Spleen (tissue), 11 donors: ENCODE measurements around the gene AKAP6. TPM values are rescaled to one million over a fixed set of nuclear protein-coding genes. Genes with fewer than 3 reads are reported as not detected.

Experiments used
- DNase-seq: peaks from one replicate; pipeline ENCODE4 v3.0.0-alpha.2; 2020
- H3K27ac ChIP-seq, 8 donors: fragments of 200-600 bp; sonication (generic) in 7 of 8; 1 replicate in 4 of 8; 2 replicates in 4 of 8; pipeline versions ENCODE4 v1.5.0 to v1.8.0; 2016 to 2021; ENCODE audit warnings: inconsistent platforms in 4 of 8, mild to moderate bottlenecking in 4 of 8, moderate library complexity in 1 of 8
- H3K27me3 ChIP-seq, 7 donors: fragments of 200-600 bp; sonication (generic) in 6 of 7; replicated peaks in 1 of 7; 1 replicate in 4 of 7; 2 replicates in 3 of 7; pipeline versions ENCODE4 v1.5.0 to v1.8.0; 2016 to 2021; ENCODE audit warnings: inconsistent platforms in 3 of 7, mild to moderate bottlenecking in 1 of 7
- H3K36me3 ChIP-seq, 6 donors: fragments of 200-600 bp; sonication (generic) in 5 of 6; 1 replicate in 4 of 6; 2 replicates in 2 of 6; pipeline versions ENCODE4 v1.5.0 to v1.8.0; 2016 to 2021; ENCODE audit warnings: inconsistent platforms in 2 of 6
- H3K4me1 ChIP-seq, 6 donors: fragments of 200-600 bp; sonication (generic) in 5 of 6; 1 replicate in 3 of 6; 2 replicates in 3 of 6; pipeline versions ENCODE4 v1.5.0 to v1.8.0; 2016 to 2021; ENCODE audit warnings: inconsistent platforms in 3 of 6
- H3K4me3 ChIP-seq, 8 donors: fragments of 200-600 bp; sonication (generic) in 7 of 8; 1 replicate in 4 of 8; 2 replicates in 4 of 8; pipeline versions ENCODE4 v1.5.0 to v1.8.0; 2016 to 2021; ENCODE audit warnings: inconsistent platforms in 4 of 8, mild to moderate bottlenecking in 4 of 8, moderate library complexity in 2 of 8
- H3K9me3 ChIP-seq, 8 donors: fragments of 200-600 bp; sonication (generic) in 7 of 8; 1 replicate in 4 of 8; 2 replicates in 4 of 8; pipeline versions ENCODE4 v1.5.0 to v1.8.0; 2016 to 2021; ENCODE audit warnings: inconsistent platforms in 4 of 8
- CTCF ChIP-seq, 11 experiments: fragments of 200-600 bp in 7 of 11; fragments of 450-650 bp in 4 of 11; sonication (generic) in 4 of 11; IDR thresholded peaks in 8 of 11; conservative IDR thresholded peaks in 3 of 11; 1 replicate in 7 of 11; 2 replicates in 4 of 11; pipeline versions ENCODE4 v1.4.0 to v1.8.0; 2016 to 2021; ENCODE audit warnings: antibody characterized with exemption in 11 of 11, inconsistent platforms in 4 of 11, mild to moderate bottlenecking in 1 of 11
- POLR2A ChIP-seq, 3 donors: fragments of 450-650 bp; IDR thresholded peaks; one replicate each; pipeline ENCODE4 v1.5.1; 2017; ENCODE audit warnings: antibody characterized with exemption in 3 of 3, mild to moderate bottlenecking in 1 of 3
- POLR2AphosphoS5 ChIP-seq, 3 donors: sonication (generic); formaldehyde crosslinking; IDR thresholded peaks; one replicate each; pipeline ENCODE4 v1.5.1; 2017; ENCODE audit warnings: antibody characterized with exemption in 3 of 3
- WGBS, 5 donors: extraction: QIAGEN DNeasy Blood & Tissue Kit in 3 of 5; methylation state at CpG; one replicate each; pipeline versions ENCODE4 v1.1.5 to v1.1.7; 2013 to 2018; 5-methylcytosine and 5-hydroxymethylcytosine counted together
- intact Hi-C: fragments of 100-400 bp; cut with DNase I; formaldehyde crosslinking; loops from one replicate; pipeline ENCODE4 v1.15.0; 2023; ENCODE audit warnings: low total_unique reads
- polyA plus RNA-seq, 3 donors: library from polyadenylated mRNA; stranded (reverse); fragments of 200-250 nt; gene quantifications; one replicate each; pipeline ENCODE4 v1.2.1, GENCODE V29; 2013
- total RNA-seq, 7 donors: library from RNA; depleted of rRNA in 3 of 7; stranded (reverse); fragments of >200 nt in 3 of 7; fragmentation: NEBNext Ultra II Directional in 4 of 7; extraction: Animal tissue kit (Norgen Biotek cat#: 25700) in 4 of 7; gene quantifications; one replicate each; pipeline versions ENCODE4 v1.1.0 to v1.2.1, GENCODE V29; 2016 to 2021
- donor health status: healthy with polysubstance abuse.
- donor health status: DM: no; HTN: no; CAD: no; lungs with moderate emphysema.
- donor health status: DM: no; HTN: no; CAD: no.
- donor health status: Bipolar disorder and iron deficiency.
- donor health status: healthy.
- donor health status: DM: no; HTN: no; CAD: no.
- donor health status: DM: yes; HTN: yes; CAD: no.

The AKAP6 gene
- total and polyA plus RNA-seq, 10 donors = 0.20 to 12.1 (median 4.8) TPM

- Histone ChIP-seq H3K4me1 (peaks cover 0 to 9% (median 0%) of the 10 kb centered on the region in 6 donors), H3K27me3 (no peaks in the 10 kb centered on the region), H3K4me3 (no peak overlapping the region), H3K9me3 (no peaks in the 10 kb centered on the region), H3K27ac (no peak overlapping the region), H3K36me3 (no peaks in the 10 kb centered on the region)
- intact Hi-C loops = no loop called here
- TF ChIP-seq POLR2AphosphoS5 (IDR thresholded peaks at IDR 0.05) (no peak), CTCF (IDR thresholded peaks at IDR 0.05 in 8 of 11, conservative IDR thresholded peaks at IDR 0.05 in 3 of 11) (no peak), POLR2A (IDR thresholded peaks at IDR 0.05) (no peak)
- 84 to 100% (median 87%) methylated on average over 1 of the region's 1 CpG for WGBS, 5 donors
- no peak for DNase-seq
Measured at GRCh38 chr14:32820181-32820580, 491.1 kb downstream of the AKAP6 start.

GRCh38 chr14:32820682-32821081, 491.6 kb downstream of the AKAP6 start:
- Histone ChIP-seq H3K27ac (no peak overlapping the region), H3K9me3 (no peaks in the 10 kb centered on the region), H3K4me1 (peaks cover 0 to 9% (median 0%) of the 10 kb centered on the region in 6 donors), H3K27me3 (no peaks in the 10 kb centered on the region), H3K4me3 (no peak overlapping the region), H3K36me3 (no peaks in the 10 kb centered on the region)
- DNase-seq = no peak
- intact Hi-C loops = no loop called here
- TF ChIP-seq POLR2A (IDR thresholded peaks at IDR 0.05) = no peak
- no peak for TF ChIP-seq CTCF (IDR thresholded peaks at IDR 0.05 in 8 of 11, conservative IDR thresholded peaks at IDR 0.05 in 3 of 11)
- TF ChIP-seq POLR2AphosphoS5 (IDR thresholded peaks at IDR 0.05) = no peak

- no peaks in the 10 kb centered on the region for H3K36me3 ChIP-seq
- peaks cover 0 to 9% (median 0%) of the 10 kb centered on the region in 6 donors for H3K4me1 ChIP-seq
- intact Hi-C loops = no loop called here
- no peaks in the 10 kb centered on the region for H3K27me3 ChIP-seq
- no peak for DNase-seq
- no peak overlapping the region for H3K4me3 ChIP-seq
- TF ChIP-seq CTCF (IDR thresholded peaks at IDR 0.05 in 8 of 11, conservative IDR thresholded peaks at IDR 0.05 in 3 of 11) = no peak
- TF ChIP-seq POLR2A (IDR thresholded peaks at IDR 0.05) = no peak
- no peak for TF ChIP-seq POLR2AphosphoS5 (IDR thresholded peaks at IDR 0.05)
- 84 to 94% (median 88%) methylated on average over 7 of the region's 7 CpGs for WGBS, 5 donors
- no peaks in the 10 kb centered on the region for H3K9me3 ChIP-seq
- H3K27ac ChIP-seq = no peak overlapping the region
Measured at GRCh38 chr14:32821964-32822653, 493.0 kb downstream of the AKAP6 start.

- Histone ChIP-seq H3K27me3 (no peaks in the 10 kb centered on the region), H3K4me1 (peaks cover 0 to 9% (median 0%) of the 10 kb centered on the region in 6 donors), H3K9me3 (no peaks in the 10 kb centered on the region), H3K4me3 (no peak overlapping the region), H3K27ac (peak overlapping the region in 2 of 8 donors; percentile 6 to 46), H3K36me3 (no peaks in the 10 kb centered on the region)
- intact Hi-C loops = no loop called here
- DNase-seq = no peak
- TF ChIP-seq CTCF (IDR thresholded peaks at IDR 0.05 in 8 of 11, conservative IDR thresholded peaks at IDR 0.05 in 3 of 11) (no peak), POLR2A (IDR thresholded peaks at IDR 0.05) (no peak), POLR2AphosphoS5 (IDR thresholded peaks at IDR 0.05) (no peak)
- 63 to 70% (median 67%) methylated on average over 5 of the region's 5 CpGs for WGBS, 5 donors
Measured at GRCh38 chr14:32823706-32824105, 494.6 kb downstream of the AKAP6 start.
